Stomach (tissue), 9 donors: ENCODE data around the gene PIPOX. TPM values are rescaled to one million over a fixed set of nuclear protein-coding genes. Genes with fewer than 3 reads are reported as not detected.

ENCODE experiments used
- DNase-seq, 2 donors: peaks; one replicate each; pipeline versions ENCODE4 v3.0.0 to v3.0.0-alpha.2; 2013 to 2019
- H3K27ac ChIP-seq, 5 donors: fragments of 200-600 bp in 4 of 5; sonication (generic) in 4 of 5; one replicate each; pipeline ENCODE4 v1.5.1; 2013 to 2019; ENCODE audit warnings: mild to moderate bottlenecking in 1 of 5, moderate library complexity in 1 of 5
- H3K27me3 ChIP-seq, 3 donors: fragments of 200-600 bp; sonication (generic); one replicate each; pipeline ENCODE4 v1.5.1; 2017 to 2019; ENCODE audit warnings: mixed run types in 1 of 3
- H3K36me3 ChIP-seq, 4 donors: fragments of 200-600 bp; sonication (generic); 1 replicate in 3 of 4; 2 replicates in 1 of 4; pipeline ENCODE4 v1.5.1; 2016 to 2019
- H3K4me1 ChIP-seq, 4 donors: fragments of 200-600 bp; sonication (generic); one replicate each; pipeline ENCODE4 v1.5.1; 2016 to 2019
- H3K4me3 ChIP-seq, 4 donors: fragments of 200-600 bp; sonication (generic) in 3 of 4; one replicate each; pipeline ENCODE4 v1.5.1; 2016 to 2019; ENCODE audit warnings: mild to moderate bottlenecking in 1 of 4
- H3K9me3 ChIP-seq, 4 donors: fragments of 200-600 bp; sonication (generic); one replicate each; pipeline ENCODE4 v1.5.1; 2016 to 2019
- EP300 ChIP-seq: sonication (generic); formaldehyde crosslinking; IDR thresholded peaks from one replicate; pipeline ENCODE4 v1.6.1; 2017; ENCODE audit warnings: antibody characterized with exemption
- POLR2A ChIP-seq, 4 donors: fragments of 450-650 bp; IDR thresholded peaks; one replicate each; pipeline ENCODE4 v1.6.1; 2016; ENCODE audit warnings: antibody characterized with exemption in 4 of 4, control low read depth in 2 of 4, mild to moderate bottlenecking in 1 of 4, moderate library complexity in 1 of 4
- POLR2AphosphoS5 ChIP-seq, 3 donors: sonication (generic); formaldehyde crosslinking; IDR thresholded peaks; one replicate each; pipeline ENCODE4 v1.6.1; 2016; ENCODE audit warnings: antibody characterized with exemption in 3 of 3
- WGBS, 5 donors: extraction: QIAGEN DNeasy Blood & Tissue Kit in 3 of 5; methylation state at CpG; one replicate each; pipeline versions ENCODE4 v1.1.5 to v1.1.7; 2013 to 2018; 5-methylcytosine and 5-hydroxymethylcytosine counted together
- intact Hi-C: fragments of 100-400 bp; cut with DNase I; formaldehyde crosslinking; loops from one replicate; pipeline ENCODE4 v1.15.1; 2023; ENCODE audit warnings: low total_unique reads
- polyA plus RNA-seq, 3 donors: library from polyadenylated mRNA; stranded (reverse); fragments of 200-250 nt; gene quantifications; one replicate each; pipeline ENCODE4 v1.2.3, GENCODE V29; 2013
- total RNA-seq, 5 donors: library from RNA; depleted of rRNA; stranded (reverse); fragments of >200 nt; gene quantifications; one replicate each; pipeline versions ENCODE4 v1.1.0 to v1.2.3, GENCODE V29; 2014 to 2016
- TF ChIP-seq, protein P1 (sequence below), 7 experiments: fragments of 450-650 bp in 4 of 7; fragments of 200-600 bp in 3 of 7; sonication (generic) in 3 of 7; IDR thresholded peaks; one replicate each; pipeline ENCODE4 v1.5.1; 2016 to 2019; ENCODE audit warnings: antibody characterized with exemption in 7 of 7, control low read depth in 2 of 7, mild to moderate bottlenecking in 1 of 7
- donor health status: healthy with polysubstance abuse.
- donor health status: Bipolar disorder and iron deficiency.
- donor health status: healthy.

Gene PIPOX
- total and polyA plus RNA-seq, 8 donors: 0.31 to 13.8 (median 1.8) TPM; not detected in 1

DNA sequence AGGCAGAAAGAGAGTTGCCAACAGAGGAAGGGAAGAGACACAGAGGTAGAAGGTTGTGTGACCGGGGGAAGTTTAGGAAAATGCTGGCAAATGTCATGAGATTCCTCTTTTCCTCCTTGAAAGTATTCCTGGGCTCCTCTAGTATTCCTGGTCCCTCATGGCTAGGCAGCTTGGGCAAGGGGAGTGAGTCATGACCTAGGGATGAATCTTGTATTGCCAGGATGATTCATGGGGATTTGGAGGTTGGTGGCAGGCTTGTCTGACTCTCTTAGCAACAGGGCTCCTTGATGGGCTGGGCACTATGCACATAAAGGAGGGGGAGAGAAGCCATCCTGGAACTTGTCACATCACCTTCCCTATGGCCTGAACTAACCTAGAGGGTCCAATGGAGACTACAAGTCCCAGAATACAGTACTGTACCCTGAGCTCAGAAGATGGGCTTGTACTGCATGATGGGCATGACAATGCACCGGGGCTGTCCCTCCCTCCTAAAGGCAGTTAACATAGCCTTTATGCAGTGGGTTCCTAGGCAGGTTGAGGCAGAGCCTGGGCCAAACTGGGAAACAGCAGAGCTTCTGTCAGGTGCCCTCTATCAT, 35.0 kb upstream of the PIPOX start:
- Histone ChIP-seq H3K9me3 (no peaks in the 10 kb centered on the region), H3K4me3 (no peak overlapping the region), H3K4me1 (peaks cover 11 to 16% (median 13%) of the 10 kb centered on the region in 4 donors), H3K36me3 (no peaks in the 10 kb centered on the region), H3K27ac (no peak overlapping the region), H3K27me3 (peaks cover 19 to 68% (median 54%) of the 10 kb centered on the region in 3 donors)
- no peak for DNase-seq
- TF ChIP-seq EP300: no peak
- TF ChIP-seq, protein P1, sequence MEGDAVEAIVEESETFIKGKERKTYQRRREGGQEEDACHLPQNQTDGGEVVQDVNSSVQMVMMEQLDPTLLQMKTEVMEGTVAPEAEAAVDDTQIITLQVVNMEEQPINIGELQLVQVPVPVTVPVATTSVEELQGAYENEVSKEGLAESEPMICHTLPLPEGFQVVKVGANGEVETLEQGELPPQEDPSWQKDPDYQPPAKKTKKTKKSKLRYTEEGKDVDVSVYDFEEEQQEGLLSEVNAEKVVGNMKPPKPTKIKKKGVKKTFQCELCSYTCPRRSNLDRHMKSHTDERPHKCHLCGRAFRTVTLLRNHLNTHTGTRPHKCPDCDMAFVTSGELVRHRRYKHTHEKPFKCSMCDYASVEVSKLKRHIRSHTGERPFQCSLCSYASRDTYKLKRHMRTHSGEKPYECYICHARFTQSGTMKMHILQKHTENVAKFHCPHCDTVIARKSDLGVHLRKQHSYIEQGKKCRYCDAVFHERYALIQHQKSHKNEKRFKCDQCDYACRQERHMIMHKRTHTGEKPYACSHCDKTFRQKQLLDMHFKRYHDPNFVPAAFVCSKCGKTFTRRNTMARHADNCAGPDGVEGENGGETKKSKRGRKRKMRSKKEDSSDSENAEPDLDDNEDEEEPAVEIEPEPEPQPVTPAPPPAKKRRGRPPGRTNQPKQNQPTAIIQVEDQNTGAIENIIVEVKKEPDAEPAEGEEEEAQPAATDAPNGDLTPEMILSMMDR (IDR thresholded peaks at IDR 0.05): no peak
- no peak for TF ChIP-seq POLR2A (IDR thresholded peaks at IDR 0.05)
- no peak for TF ChIP-seq POLR2AphosphoS5 (IDR thresholded peaks at IDR 0.05)
- intact Hi-C loops: no loop called here
- 53 to 69% (median 62%) methylated on average over 2 of the region's 2 CpGs for WGBS, 5 donors

DNA sequence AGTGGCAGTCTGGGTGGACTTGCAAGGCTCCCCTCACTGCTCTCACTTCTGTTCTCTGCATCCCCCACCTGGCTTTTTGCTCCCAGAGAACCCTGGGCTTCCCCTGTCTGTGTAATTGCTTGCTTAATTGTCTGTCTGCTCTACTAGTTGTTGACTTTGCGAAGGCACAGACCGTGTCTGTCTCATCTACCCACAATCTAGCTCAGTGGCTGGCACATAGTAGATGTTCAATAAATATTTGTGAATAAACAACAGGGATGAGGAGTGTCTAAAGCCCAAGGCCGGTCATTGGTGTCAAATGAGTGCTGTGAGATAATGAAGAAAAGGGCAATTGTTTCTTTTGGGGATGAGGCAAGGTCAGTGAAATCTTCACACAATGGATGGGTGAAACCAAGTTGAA, 34.4 kb upstream of the PIPOX start:
- Histone ChIP-seq H3K27ac (no peak overlapping the region), H3K4me3 (no peak overlapping the region), H3K9me3 (no peaks in the 10 kb centered on the region), H3K36me3 (no peaks in the 10 kb centered on the region), H3K4me1 (peaks cover 11 to 16% (median 13%) of the 10 kb centered on the region in 4 donors), H3K27me3 (peaks cover 19 to 61% (median 47%) of the 10 kb centered on the region in 3 donors)
- WGBS, 5 donors: 46 to 65% (median 55%) methylated on average over 3 of the region's 3 CpGs
- no peak for DNase-seq
- intact Hi-C loops: no loop called here
- TF ChIP-seq POLR2AphosphoS5 (IDR thresholded peaks at IDR 0.05): no peak
- TF ChIP-seq EP300: no peak
- no peak for TF ChIP-seq POLR2A (IDR thresholded peaks at IDR 0.05)
- TF ChIP-seq, protein P1 (IDR thresholded peaks at IDR 0.05): no peak

DNA sequence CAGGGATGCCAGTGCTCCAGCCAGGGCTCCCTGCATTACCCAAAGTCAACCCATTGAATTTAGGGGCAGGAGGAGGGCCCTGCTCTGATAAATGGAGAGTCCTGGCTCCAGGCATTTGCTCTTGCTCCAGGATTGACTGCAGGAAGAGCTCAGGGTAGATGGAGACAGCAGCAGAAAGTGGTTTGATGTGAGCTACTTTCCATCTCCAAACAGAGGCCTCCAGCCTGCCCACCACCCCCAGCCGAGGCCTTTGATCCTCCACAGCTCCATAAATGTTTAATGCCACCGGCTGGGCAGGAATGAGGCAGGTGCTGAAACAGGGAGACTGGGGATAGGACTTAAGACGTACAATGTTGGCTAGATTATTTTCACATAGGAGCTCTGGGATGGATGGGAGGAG, 32.8 kb upstream of the PIPOX start:
- no peaks in the 10 kb centered on the region for H3K36me3 ChIP-seq
- no peak overlapping the region for H3K4me3 ChIP-seq
- 18 to 36% (median 23%) methylated on average over 3 of the region's 3 CpGs for WGBS, 5 donors
- H3K9me3 ChIP-seq: no peaks in the 10 kb centered on the region
- H3K27ac ChIP-seq: no peak overlapping the region
- H3K27me3 ChIP-seq: peaks cover 6 to 51% (median 37%) of the 10 kb centered on the region in 3 donors
- no peak for TF ChIP-seq EP300
- TF ChIP-seq POLR2AphosphoS5 (IDR thresholded peaks at IDR 0.05): no peak
- TF ChIP-seq, protein P1 (IDR thresholded peaks at IDR 0.05): no peak
- TF ChIP-seq POLR2A (IDR thresholded peaks at IDR 0.05): no peak
- peaks cover 10 to 13% (median 12%) of the 10 kb centered on the region in 4 donors for H3K4me1 ChIP-seq
- no peak for DNase-seq
- intact Hi-C loops: no loop called here

DNA sequence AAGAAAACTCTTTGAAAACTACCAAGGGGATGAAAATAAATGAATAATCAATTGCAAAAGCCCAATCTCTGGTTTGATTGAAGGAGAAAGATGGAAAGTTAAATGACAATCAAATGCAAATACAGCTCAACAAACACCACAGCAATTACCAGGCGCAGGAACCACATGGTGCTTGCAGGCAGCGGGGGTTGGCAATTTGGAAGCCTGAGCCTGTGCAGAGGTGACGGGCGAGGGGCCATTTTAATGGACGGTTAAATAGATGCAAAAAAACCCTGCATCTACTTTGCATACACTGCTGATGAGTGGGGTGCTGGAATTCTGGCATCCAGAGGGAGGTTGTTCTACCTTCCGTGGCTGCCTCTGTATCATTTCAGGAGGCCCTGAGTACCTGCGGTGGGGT, 32.4 kb upstream of the PIPOX start:
- Histone ChIP-seq H3K4me3 (no peak overlapping the region), H3K4me1 (peaks cover 6 to 9% (median 8%) of the 10 kb centered on the region in 4 donors), H3K27me3 (peaks cover 2 to 51% (median 32%) of the 10 kb centered on the region in 3 donors), H3K36me3 (no peaks in the 10 kb centered on the region), H3K9me3 (no peaks in the 10 kb centered on the region), H3K27ac (no peak overlapping the region)
- no peak for DNase-seq
- TF ChIP-seq POLR2AphosphoS5 (IDR thresholded peaks at IDR 0.05) (no peak), EP300 (no peak), POLR2A (IDR thresholded peaks at IDR 0.05) (no peak)
- TF ChIP-seq, protein P1 (IDR thresholded peaks at IDR 0.05): no peak
- intact Hi-C loops: no loop called here
- 43 to 60% (median 59%) methylated on average over 7 of the region's 7 CpGs for WGBS, 5 donors
